DND-41 (cell line): Measurements from ENCODE around the gene PTPRK.

Experiments
- ATAC-seq: fragments of 200-7000 bp; cut with Tn5 transposase; 3 replicates; pipeline ENCODE4 v1.9.1; 2021; ENCODE audit warnings: low read depth; ENCODE audit not compliant: insufficient read depth
- DNase-seq: peaks from one replicate; pipeline ENCODE4 v3.0.0-alpha.2; 2020
- H2AFZ ChIP-seq: 2 replicates; pipeline ENCODE4 v1.6.0; 2012; ENCODE audit warnings: low read depth, low read length
- H3K27ac ChIP-seq: 2 replicates; pipeline ENCODE4 v1.5.1; 2012; ENCODE audit warnings: low read length, inconsistent platforms
- H3K27me3 ChIP-seq: fragments of 200-600 bp; sonication (generic); 2 replicates; pipeline ENCODE4 v1.6.0; 2012; ENCODE audit warnings: low read length, mild to moderate bottlenecking, inconsistent platforms; ENCODE audit not compliant: insufficient read depth, poor library complexity
- H3K36me3 ChIP-seq: 2 replicates; pipeline ENCODE4 v1.5.1; 2012; ENCODE audit warnings: low read length, inconsistent platforms; ENCODE audit not compliant: insufficient read depth
- H3K4me1 ChIP-seq: 2 replicates; pipeline ENCODE4 v1.5.1; 2012; ENCODE audit warnings: mild to moderate bottlenecking, low read length; ENCODE audit not compliant: insufficient read depth
- H3K4me2 ChIP-seq: 2 replicates; pipeline ENCODE4 v1.6.0; 2012; ENCODE audit warnings: mild to moderate bottlenecking, moderate library complexity, low read length, inconsistent platforms; ENCODE audit not compliant: insufficient read depth
- H3K4me3 ChIP-seq, 2 experiments: fragments of 200-600 bp in 1 of 2; shearing (Covaris generic) in 1 of 2; 2 replicates each; pipeline ENCODE4 v1.5.1; 2012 to 2016; ENCODE audit warnings: inconsistent platforms in 2 of 2, low read length in 2 of 2, mild to moderate bottlenecking in 2 of 2, low read depth in 1 of 2, moderate library complexity in 1 of 2
- H3K79me2 ChIP-seq: 2 replicates; pipeline ENCODE4 v1.6.0; 2012; ENCODE audit warnings: low read length, inconsistent platforms; ENCODE audit not compliant: insufficient read depth
- H3K9ac ChIP-seq: 2 replicates; pipeline ENCODE4 v1.6.0; 2012; ENCODE audit warnings: low read depth, mild to moderate bottlenecking, inconsistent platforms, low read length, moderate library complexity
- H3K9me3 ChIP-seq: 2 replicates; pipeline ENCODE4 v1.5.1; 2012; ENCODE audit warnings: low read length, moderate library complexity, mild to moderate bottlenecking, inconsistent platforms; ENCODE audit not compliant: insufficient read depth, severe bottlenecking
- H4K20me1 ChIP-seq: 2 replicates; pipeline ENCODE4 v1.6.0; 2012; ENCODE audit warnings: low read length; ENCODE audit not compliant: insufficient read depth
- EZH2 ChIP-seq: IDR thresholded peaks from 3 replicates; pipeline ENCODE4 v1.6.1; 2012; ENCODE audit warnings: borderline replicate concordance, low read depth, mild to moderate bottlenecking, moderate library complexity, low read length, inconsistent platforms; ENCODE audit not compliant: severe bottlenecking
- TF ChIP-seq, protein P1 (sequence below): IDR thresholded peaks from 2 replicates; pipeline ENCODE4 v1.5.1; 2012; ENCODE audit warnings: borderline replicate concordance, low read length, moderate library complexity, mild to moderate bottlenecking; ENCODE audit not compliant: poor library complexity, severe bottlenecking; ENCODE audit errors: extremely low read depth

The PTPRK gene

DNA sequence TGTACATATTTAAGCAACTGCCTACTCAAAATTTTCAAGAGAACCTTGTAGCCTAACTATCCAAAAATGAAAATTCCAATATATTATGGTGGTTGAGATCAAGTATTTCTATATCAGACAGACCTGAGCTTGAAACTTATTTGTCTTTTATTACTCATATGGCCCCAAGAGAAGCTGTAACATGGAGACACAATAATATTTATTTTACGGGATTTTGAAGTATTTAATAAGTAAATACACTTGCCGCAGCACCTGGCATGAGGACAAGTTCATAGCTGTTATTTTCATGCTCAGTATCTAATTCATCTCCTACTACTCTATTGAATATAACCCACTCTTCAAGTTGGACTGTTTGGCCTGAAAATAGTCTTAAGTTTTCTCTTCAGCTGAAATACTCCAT is 28.0 kb downstream of the PTPRK start:
- DNase-seq, result no peak
- ATAC-seq, result no peak
- Histone ChIP-seq H2AFZ (no peak overlapping the region), H3K36me3 (no peaks in the 10 kb centered on the region), H3K4me1 (no peaks in the 10 kb centered on the region), H3K4me3 (no peak overlapping the region), H3K27ac (no peak overlapping the region), H3K27me3 (no peaks in the 10 kb centered on the region), H3K4me2 (no peak overlapping the region), H3K9me3 (no peaks in the 10 kb centered on the region), H3K79me2 (no peaks in the 10 kb centered on the region), H4K20me1 (no peaks in the 10 kb centered on the region), H3K9ac (no peak overlapping the region)
- TF ChIP-seq EZH2, result no peak
- TF ChIP-seq, protein P1, sequence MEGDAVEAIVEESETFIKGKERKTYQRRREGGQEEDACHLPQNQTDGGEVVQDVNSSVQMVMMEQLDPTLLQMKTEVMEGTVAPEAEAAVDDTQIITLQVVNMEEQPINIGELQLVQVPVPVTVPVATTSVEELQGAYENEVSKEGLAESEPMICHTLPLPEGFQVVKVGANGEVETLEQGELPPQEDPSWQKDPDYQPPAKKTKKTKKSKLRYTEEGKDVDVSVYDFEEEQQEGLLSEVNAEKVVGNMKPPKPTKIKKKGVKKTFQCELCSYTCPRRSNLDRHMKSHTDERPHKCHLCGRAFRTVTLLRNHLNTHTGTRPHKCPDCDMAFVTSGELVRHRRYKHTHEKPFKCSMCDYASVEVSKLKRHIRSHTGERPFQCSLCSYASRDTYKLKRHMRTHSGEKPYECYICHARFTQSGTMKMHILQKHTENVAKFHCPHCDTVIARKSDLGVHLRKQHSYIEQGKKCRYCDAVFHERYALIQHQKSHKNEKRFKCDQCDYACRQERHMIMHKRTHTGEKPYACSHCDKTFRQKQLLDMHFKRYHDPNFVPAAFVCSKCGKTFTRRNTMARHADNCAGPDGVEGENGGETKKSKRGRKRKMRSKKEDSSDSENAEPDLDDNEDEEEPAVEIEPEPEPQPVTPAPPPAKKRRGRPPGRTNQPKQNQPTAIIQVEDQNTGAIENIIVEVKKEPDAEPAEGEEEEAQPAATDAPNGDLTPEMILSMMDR, result no peak

DNA sequence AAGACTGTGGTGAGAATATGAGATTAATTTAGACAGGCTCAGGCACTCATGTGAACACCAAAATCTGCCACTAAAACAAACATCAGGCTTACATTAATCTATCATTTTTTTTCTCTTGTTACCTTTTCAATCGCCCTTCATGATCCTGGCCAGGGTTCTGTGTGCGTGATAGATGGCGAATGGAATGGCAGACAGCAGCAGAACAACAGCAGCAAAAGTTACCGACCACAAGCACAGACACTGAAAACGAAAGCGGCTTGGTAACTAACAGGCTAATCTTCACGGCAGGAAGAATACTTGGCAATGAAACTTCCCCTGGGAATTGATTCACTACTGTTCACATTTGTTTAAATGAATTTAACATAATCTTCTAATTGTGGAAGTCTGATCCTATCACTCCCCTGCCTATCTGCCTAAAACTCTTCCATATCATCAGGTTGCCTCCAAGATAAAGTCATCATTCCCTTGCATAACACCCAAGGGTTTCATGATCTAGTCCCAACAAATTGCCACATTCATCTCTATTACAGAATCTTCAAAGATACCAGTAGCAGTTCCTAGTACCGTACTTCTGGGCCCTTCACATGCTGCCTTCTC is 28.7 kb downstream of the PTPRK start:
- no peaks in the 10 kb centered on the region for H4K20me1 ChIP-seq
- no peaks in the 10 kb centered on the region for H3K36me3 ChIP-seq
- no peaks in the 10 kb centered on the region for H3K4me1 ChIP-seq
- no peak for DNase-seq
- no peak overlapping the region for H2AFZ ChIP-seq
- H3K9ac ChIP-seq, result no peak overlapping the region
- no peak for ATAC-seq
- no peak overlapping the region for H3K4me2 ChIP-seq
- no peaks in the 10 kb centered on the region for H3K9me3 ChIP-seq
- H3K4me3 ChIP-seq, result no peak overlapping the region
- H3K79me2 ChIP-seq, result no peaks in the 10 kb centered on the region
- no peak overlapping the region for H3K27ac ChIP-seq
- TF ChIP-seq, protein P1, result no peak
- TF ChIP-seq EZH2, result no peak
- no peaks in the 10 kb centered on the region for H3K27me3 ChIP-seq

DNA sequence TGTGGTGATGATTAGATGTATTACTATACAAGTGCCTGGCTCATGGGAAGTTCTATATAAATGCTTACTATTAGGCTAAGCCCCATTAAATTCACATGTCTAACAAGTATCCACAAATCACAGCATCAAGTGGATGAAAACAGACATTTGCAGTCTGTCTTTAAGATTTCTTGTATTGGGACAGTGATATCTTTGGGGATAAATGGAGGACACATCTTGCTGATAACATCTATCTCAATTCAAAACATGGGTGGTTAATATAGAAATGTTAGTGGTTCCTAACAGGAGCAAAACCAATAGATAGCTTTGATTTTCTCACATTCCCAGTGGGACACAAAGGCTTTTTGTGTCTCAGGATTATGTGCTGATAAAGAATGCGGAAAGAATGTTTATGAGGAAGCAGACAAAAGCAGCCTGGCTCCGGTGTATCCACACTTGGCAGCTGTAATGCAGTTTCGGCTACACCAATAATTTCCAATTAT is 29.3 kb downstream of the PTPRK start:
- no peak for TF ChIP-seq EZH2
- TF ChIP-seq, protein P1, result no peak
- Histone ChIP-seq H3K4me2 (no peak overlapping the region), H3K36me3 (no peaks in the 10 kb centered on the region), H2AFZ (no peak overlapping the region), H3K4me3 (no peak overlapping the region), H4K20me1 (no peaks in the 10 kb centered on the region), H3K27me3 (no peaks in the 10 kb centered on the region), H3K4me1 (no peaks in the 10 kb centered on the region), H3K27ac (no peak overlapping the region), H3K9me3 (no peaks in the 10 kb centered on the region), H3K9ac (no peak overlapping the region), H3K79me2 (no peaks in the 10 kb centered on the region)
- DNase-seq, result no peak
- ATAC-seq, result no peak

DNA sequence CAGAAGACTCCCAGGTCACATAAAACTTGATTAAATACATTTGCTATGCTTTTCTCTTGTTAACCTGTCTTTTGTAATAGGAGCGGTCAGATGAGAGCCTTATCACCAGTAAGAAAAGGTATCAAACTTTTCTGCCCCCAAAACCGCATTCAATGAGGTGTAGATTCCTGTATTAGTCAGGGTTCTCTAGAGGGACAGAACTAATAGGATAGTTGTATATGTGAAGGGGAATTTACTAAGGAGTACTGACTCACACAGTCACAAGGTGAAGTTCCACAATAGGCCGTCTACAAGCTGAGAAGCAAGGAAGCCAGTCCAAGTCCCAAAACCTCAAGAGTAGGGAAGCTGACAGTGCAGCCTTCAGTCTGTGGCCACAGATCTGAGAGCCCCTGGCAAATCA is 32.7 kb downstream of the PTPRK start:
- no peak overlapping the region for H3K27ac ChIP-seq
- H3K4me2 ChIP-seq, result no peak overlapping the region
- no peaks in the 10 kb centered on the region for H3K79me2 ChIP-seq
- DNase-seq, result no peak
- no peak overlapping the region for H3K4me3 ChIP-seq
- H3K36me3 ChIP-seq, result no peaks in the 10 kb centered on the region
- H3K4me1 ChIP-seq, result no peaks in the 10 kb centered on the region
- no peaks in the 10 kb centered on the region for H3K9me3 ChIP-seq
- no peaks in the 10 kb centered on the region for H4K20me1 ChIP-seq
- H3K27me3 ChIP-seq, result no peaks in the 10 kb centered on the region
- no peak overlapping the region for H2AFZ ChIP-seq
- TF ChIP-seq, protein P1, result no peak
- TF ChIP-seq EZH2, result no peak
- ATAC-seq, result no peak
- H3K9ac ChIP-seq, result no peak overlapping the region
